Non-pigmented ciliary epithelial cell (primary cell): ENCODE data around the gene NPR1.
A peak's percentile ranks its signal among the peaks of the same experiment; 100 is the strongest.

ENCODE experiments used
- DNase-seq: peaks from one replicate; pipeline ENCODE4 v3.0.0-alpha.2; 2010; ENCODE audit warnings: low read depth

The NPR1 gene

GRCh38 chr1:153727463-153728304 is 49.2 kb downstream of the NPR1 start, which contains the start of gene INTS3:
Gene INTS3, plus strand, starts transcription at chr1:153728050. Its CDS starts 585 bp downstream, at chr1:153728635.
- peak; percentile 100 for DNase-seq

- no peak for DNase-seq
Observed at GRCh38 chr1:153728305-153729066, 50.0 kb downstream of the NPR1 start.

- DNase-seq = no peak
Observed at GRCh38 chr1:153730468-153730988, 52.0 kb downstream of the NPR1 start.

- no peak for DNase-seq
Observed at GRCh38 chr1:153733970-153734369, 55.5 kb downstream of the NPR1 start.

- DNase-seq = no peak
Observed at GRCh38 chr1:153734396-153735089, 56.1 kb downstream of the NPR1 start.

- no peak for DNase-seq
Observed at GRCh38 chr1:153735090-153735420, 56.6 kb downstream of the NPR1 start.

- DNase-seq = no peak
Observed at GRCh38 chr1:153741986-153742385, 63.5 kb downstream of the NPR1 start.

GRCh38 chr1:153742411-153743142 is 64.1 kb downstream of the NPR1 start:
- DNase-seq = peak; percentile 45
